ENCODE results near the gene HOXA10.

HOXA10 gene

DNA sequence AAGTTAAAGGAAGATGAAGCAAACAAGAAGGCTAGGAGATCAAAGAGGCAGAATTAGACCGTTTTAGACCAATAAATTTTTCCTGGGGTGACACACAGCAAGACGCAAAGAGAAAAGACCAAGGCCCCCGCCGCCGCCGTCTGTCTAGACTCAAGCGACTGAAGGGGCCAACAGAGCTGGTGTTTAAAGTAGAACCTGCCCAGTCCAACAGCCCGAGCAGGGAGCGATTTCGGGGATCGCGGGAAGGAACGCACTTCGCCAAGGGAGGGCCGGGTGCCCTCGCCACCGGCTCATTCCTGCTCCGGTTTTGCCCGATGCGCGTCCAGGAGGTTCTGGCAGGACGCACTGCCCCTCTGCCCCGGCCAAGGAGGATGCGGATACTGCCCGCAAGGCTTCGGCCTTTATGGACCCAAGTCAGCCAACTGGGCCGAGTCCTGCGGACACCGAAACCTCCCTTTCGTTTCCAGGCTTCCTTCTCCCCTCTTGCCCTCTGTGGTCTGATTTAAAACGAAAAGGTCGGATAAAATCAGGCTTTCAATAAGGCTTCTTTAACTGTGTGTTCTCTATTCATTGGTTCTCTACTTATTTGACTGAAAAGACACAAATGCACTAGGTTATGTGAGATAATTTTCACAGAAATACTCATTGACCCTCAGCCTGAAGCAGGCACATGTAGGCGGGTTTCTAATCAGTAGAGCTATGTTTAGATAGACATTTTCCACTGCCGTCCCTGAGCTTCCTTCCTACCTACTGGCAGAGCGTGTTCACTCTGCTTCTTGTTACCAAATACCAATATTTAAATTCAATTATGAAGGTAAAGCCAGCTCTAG lies 15.5 kb downstream of the HOXA10 start:
- H3K27me3 ChIP-seq (replicated peaks; ENCODE audit: insufficient read depth, low read length): peaks cover 91% of the 10 kb centered on the region
- no peak overlapping the region for H3K4me3 ChIP-seq (ENCODE audit: low read length)
- no peak for DNase-seq
- no peak overlapping the region for H3K4me2 ChIP-seq (ENCODE audit: low read depth, low read length)
- TF ChIP-seq EZH2 (optimal IDR thresholded peaks at IDR 0.05; ENCODE audit: low read depth, low read length) (no peak), EZH2phosphoT487 (IDR thresholded peaks at IDR 0.05; ENCODE audit: low read length) (no peak)
- TF ChIP-seq, protein P1, sequence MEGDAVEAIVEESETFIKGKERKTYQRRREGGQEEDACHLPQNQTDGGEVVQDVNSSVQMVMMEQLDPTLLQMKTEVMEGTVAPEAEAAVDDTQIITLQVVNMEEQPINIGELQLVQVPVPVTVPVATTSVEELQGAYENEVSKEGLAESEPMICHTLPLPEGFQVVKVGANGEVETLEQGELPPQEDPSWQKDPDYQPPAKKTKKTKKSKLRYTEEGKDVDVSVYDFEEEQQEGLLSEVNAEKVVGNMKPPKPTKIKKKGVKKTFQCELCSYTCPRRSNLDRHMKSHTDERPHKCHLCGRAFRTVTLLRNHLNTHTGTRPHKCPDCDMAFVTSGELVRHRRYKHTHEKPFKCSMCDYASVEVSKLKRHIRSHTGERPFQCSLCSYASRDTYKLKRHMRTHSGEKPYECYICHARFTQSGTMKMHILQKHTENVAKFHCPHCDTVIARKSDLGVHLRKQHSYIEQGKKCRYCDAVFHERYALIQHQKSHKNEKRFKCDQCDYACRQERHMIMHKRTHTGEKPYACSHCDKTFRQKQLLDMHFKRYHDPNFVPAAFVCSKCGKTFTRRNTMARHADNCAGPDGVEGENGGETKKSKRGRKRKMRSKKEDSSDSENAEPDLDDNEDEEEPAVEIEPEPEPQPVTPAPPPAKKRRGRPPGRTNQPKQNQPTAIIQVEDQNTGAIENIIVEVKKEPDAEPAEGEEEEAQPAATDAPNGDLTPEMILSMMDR (IDR thresholded peaks at IDR 0.05; ENCODE audit: low read length): no peak
- H3K9me3 ChIP-seq (replicated peaks; ENCODE audit: insufficient read depth, low read length): no peaks in the 10 kb centered on the region
- no peak overlapping the region for H3K9ac ChIP-seq (ENCODE audit: low read length)
- H2AFZ ChIP-seq (ENCODE audit: low read length): no peak overlapping the region
- H3K79me2 ChIP-seq (ENCODE audit: low read length): no peaks in the 10 kb centered on the region
- no peaks in the 10 kb centered on the region for H3K9me2 ChIP-seq (replicated peaks; ENCODE audit: insufficient read depth, low read length)
- H3F3A ChIP-seq (ENCODE audit: insufficient read depth, low read length): no peaks in the 10 kb centered on the region
- H3K36me3 ChIP-seq (replicated peaks; ENCODE audit: insufficient read depth, low read length): no peaks in the 10 kb centered on the region
- no peak overlapping the region for H3K27ac ChIP-seq (ENCODE audit: low read length)
- H4K20me1 ChIP-seq (ENCODE audit: insufficient read depth, low read length): no peaks in the 10 kb centered on the region
- peaks cover 4% of the 10 kb centered on the region; the same call in 1 of the 2 replicates for H3K4me1 ChIP-seq (ENCODE audit: low read length)

DNA sequence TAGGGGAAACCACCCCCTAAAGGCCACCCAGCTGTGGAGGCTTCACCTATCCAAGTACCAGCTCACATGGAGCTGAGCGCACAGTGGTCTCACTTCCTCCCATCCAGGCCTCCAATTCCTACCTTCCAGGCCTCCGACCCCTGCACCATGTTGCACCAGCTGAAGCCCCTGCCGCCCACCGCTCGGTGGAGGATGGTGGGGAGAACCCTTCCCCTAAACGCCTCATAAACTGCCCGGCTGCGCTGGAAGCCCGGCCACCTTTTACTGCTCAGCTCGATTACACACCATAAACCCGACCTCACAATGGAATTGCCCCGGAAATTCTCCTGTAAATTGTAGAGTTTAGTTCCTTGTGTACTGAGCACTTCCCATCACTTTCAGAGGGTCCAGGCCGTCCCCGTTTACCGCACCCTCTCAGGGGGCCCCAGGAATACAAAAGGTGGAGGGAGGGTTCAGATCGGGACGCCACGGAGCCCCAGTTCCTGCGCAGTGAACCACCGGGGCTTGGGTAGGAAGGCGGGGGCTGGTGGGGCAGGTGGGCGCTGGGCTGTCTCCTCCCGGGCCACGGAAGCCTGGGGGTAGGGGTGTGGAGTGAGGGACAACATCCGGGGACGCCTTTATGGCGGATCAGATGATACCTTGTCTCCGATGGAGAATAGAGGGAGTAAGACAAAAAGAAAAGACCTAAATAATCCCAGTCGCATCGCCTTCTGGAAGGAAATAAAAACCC lies 16.3 kb downstream of the HOXA10 start:
- H3K27me3 ChIP-seq (replicated peaks; ENCODE audit: insufficient read depth, low read length): peaks cover 91% of the 10 kb centered on the region
- no peaks in the 10 kb centered on the region for H3F3A ChIP-seq (ENCODE audit: insufficient read depth, low read length)
- H3K4me3 ChIP-seq (ENCODE audit: low read length): no peak overlapping the region
- H3K9me2 ChIP-seq (replicated peaks; ENCODE audit: insufficient read depth, low read length): no peaks in the 10 kb centered on the region
- TF ChIP-seq, protein P1 (IDR thresholded peaks at IDR 0.05; ENCODE audit: low read length): no peak
- TF ChIP-seq EZH2phosphoT487 (IDR thresholded peaks at IDR 0.05; ENCODE audit: low read length) (no peak), EZH2 (optimal IDR thresholded peaks at IDR 0.05; ENCODE audit: low read depth, low read length) (no peak)
- H3K4me1 ChIP-seq (ENCODE audit: low read length): peaks cover 4% of the 10 kb centered on the region; the same call in 1 of the 2 replicates
- H4K20me1 ChIP-seq (ENCODE audit: insufficient read depth, low read length): no peaks in the 10 kb centered on the region
- H2AFZ ChIP-seq (ENCODE audit: low read length): no peak overlapping the region
- no peak overlapping the region for H3K27ac ChIP-seq (ENCODE audit: low read length)
- H3K4me2 ChIP-seq (ENCODE audit: low read depth, low read length): no peak overlapping the region
- H3K9ac ChIP-seq (ENCODE audit: low read length): no peak overlapping the region
- H3K79me2 ChIP-seq (ENCODE audit: low read length): no peaks in the 10 kb centered on the region
- H3K36me3 ChIP-seq (replicated peaks; ENCODE audit: insufficient read depth, low read length): no peaks in the 10 kb centered on the region
- no peak for DNase-seq
- no peaks in the 10 kb centered on the region for H3K9me3 ChIP-seq (replicated peaks; ENCODE audit: insufficient read depth, low read length)

DNA sequence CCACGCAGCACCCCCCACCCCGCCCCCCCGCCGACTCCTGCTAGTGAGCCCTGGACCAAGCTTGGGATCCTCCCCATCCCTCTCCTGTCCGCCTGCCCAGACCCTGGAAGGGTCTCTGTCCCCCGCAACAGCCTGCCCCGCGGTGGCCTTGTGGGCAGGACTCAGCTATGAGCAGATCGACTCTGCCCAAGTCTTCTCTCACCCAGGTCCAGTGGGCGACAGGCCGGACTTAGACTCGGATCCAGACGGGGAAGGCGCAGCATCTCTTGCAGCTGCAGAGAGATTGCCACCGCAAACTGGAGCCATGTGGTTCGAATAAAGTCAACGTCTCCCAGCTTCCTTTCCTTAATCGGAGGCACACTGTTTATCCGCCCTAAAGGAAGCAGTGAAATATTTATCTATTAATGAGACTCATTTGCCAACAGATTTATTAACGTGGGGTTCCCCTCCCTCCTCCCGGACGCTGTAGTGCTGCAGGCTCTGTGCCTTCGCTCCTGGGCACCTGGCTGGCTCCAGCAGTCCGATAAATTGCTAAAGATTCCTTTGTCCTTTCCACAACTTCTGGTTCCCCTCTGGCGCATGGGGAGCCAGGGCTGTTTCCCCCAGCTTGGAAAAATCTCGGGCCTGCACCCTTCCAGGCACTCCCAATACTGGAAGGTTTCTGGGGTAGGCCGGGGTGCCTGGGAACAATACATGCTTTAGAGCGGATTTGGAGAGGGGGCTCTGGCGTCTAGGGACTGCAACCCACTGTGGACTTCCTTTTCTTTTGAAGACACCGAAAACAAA lies 17.0 kb downstream of the HOXA10 start:
- H3K79me2 ChIP-seq (ENCODE audit: low read length): no peaks in the 10 kb centered on the region
- H3F3A ChIP-seq (ENCODE audit: insufficient read depth, low read length): no peaks in the 10 kb centered on the region
- H3K9me2 ChIP-seq (replicated peaks; ENCODE audit: insufficient read depth, low read length): no peaks in the 10 kb centered on the region
- no peaks in the 10 kb centered on the region for H3K36me3 ChIP-seq (replicated peaks; ENCODE audit: insufficient read depth, low read length)
- no peak overlapping the region for H3K9ac ChIP-seq (ENCODE audit: low read length)
- peaks cover 4% of the 10 kb centered on the region; the same call in 1 of the 2 replicates for H3K4me1 ChIP-seq (ENCODE audit: low read length)
- no peak for TF ChIP-seq EZH2phosphoT487 (IDR thresholded peaks at IDR 0.05; ENCODE audit: low read length)
- TF ChIP-seq, protein P1 (IDR thresholded peaks at IDR 0.05; ENCODE audit: low read length): no peak
- no peak for TF ChIP-seq EZH2 (optimal IDR thresholded peaks at IDR 0.05; ENCODE audit: low read depth, low read length)
- H3K4me3 ChIP-seq (ENCODE audit: low read length): no peak overlapping the region
- H3K4me2 ChIP-seq (ENCODE audit: low read depth, low read length): no peak overlapping the region
- H3K27ac ChIP-seq (ENCODE audit: low read length): no peak overlapping the region
- no peaks in the 10 kb centered on the region for H3K9me3 ChIP-seq (replicated peaks; ENCODE audit: insufficient read depth, low read length)
- no peak for DNase-seq
- no peaks in the 10 kb centered on the region for H4K20me1 ChIP-seq (ENCODE audit: insufficient read depth, low read length)
- no peak overlapping the region for H2AFZ ChIP-seq (ENCODE audit: low read length)
- peaks cover 91% of the 10 kb centered on the region for H3K27me3 ChIP-seq (replicated peaks; ENCODE audit: insufficient read depth, low read length)

All from MM.1S (cell line).